Astrocyte of the cerebellum (primary cell): ENCODE measurements around the gene PLEKHG3.

ENCODE experiments used
- DNase-seq: peaks from one replicate; pipeline ENCODE4 v3.0.0-alpha.2; 2011; ENCODE audit warnings: low read depth
- H3K4me3 ChIP-seq: 2 replicates; pipeline ENCODE4 v1.5.1; 2011; ENCODE audit warnings: mild to moderate bottlenecking, low read depth, low read length, moderate library complexity
- CTCF ChIP-seq: IDR thresholded peaks from 2 replicates; pipeline ENCODE4 v1.5.1; 2012; ENCODE audit warnings: low read length, low read depth, moderate library complexity, mild to moderate bottlenecking; ENCODE audit errors: missing control alignments
- in situ Hi-C: cut with HindIII; loops from 2 replicates; pipeline ENCODE4 v1.10.0; 2017; ENCODE audit warnings: low sequenced_read_pairs

PLEKHG3 gene

DNA sequence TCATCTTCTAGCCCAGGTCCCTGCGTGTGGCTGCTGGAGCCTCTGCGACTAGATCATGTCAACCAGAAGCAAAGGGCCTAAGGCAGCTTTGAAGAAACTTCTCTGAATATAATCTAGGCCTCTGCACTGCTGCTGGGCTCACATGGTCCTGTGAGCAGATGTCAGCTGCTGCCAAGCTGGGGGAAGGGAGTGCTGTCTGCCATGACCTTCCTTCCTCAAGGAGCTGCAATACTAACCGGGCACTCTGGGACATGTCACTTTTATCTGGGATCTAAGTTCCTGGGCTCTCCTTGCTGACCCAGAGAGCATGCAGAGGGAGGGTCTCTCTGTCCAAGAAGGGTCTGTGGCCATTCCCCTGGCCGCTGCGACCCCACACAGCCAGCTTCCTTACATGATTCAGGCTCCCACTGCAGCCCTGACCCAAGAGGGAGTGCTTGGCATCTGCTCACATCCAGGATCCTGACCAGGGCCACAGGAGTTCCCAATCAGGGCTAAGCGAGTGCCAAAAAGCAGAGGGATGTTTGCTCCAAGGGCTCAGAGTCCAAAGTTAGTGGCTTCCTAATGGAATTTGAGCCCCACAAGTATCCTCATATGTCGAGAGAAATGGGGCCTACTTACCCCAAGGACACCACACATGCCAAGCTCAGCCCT is 74.0 kb downstream of the PLEKHG3 start:
- no peak for DNase-seq
- no peak overlapping the region for H3K4me3 ChIP-seq
- in situ Hi-C loops = no loop called here
- TF ChIP-seq CTCF = no peak

DNA sequence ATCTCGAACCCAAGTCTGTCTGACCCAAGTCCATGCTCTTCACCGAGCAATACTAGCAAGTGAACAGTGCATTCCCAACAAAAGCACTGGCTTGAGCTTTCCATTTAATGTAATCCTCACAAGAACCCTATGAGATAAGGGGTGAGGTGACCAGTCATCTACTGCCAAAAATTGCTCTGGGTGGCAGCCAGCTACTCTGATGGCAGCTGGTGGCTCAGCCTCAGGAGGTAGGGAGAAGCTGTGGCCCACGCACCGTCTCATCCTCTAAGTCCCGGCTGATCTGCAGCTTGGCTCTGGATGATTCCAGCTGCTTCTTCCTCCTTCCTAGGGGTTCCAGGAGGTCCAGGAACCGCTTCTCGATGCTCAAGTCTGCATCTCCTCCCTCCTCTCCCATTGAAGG is 75.2 kb downstream of the PLEKHG3 start:
- in situ Hi-C loops = no loop called here
- no peak for DNase-seq
- no peak for TF ChIP-seq CTCF
- H3K4me3 ChIP-seq = no peak overlapping the region

DNA sequence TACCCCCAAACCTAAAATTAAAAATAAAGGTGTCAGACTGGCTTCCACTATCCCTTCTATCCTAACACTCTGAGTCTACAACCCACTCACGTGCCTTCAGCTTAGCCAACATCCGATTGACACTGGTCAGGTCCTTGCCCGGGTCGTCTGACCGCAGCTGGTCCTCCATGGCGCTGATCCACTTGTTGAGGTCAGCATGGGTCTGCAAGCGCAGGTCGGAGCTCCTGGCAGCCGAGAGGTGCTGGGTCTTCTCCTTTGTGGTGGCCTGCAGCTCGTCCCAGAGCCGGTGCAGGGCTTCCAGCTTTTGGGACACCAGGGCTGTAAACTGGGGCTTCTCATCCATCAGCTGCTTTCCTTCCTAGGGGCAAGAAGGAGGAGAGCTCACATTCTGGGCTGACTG is 78.0 kb downstream of the PLEKHG3 start:
- no peak for TF ChIP-seq CTCF
- no peak overlapping the region for H3K4me3 ChIP-seq
- in situ Hi-C loops = no loop called here
- no peak for DNase-seq

- TF ChIP-seq CTCF = no peak
- DNase-seq = no peak
- no peak overlapping the region for H3K4me3 ChIP-seq
- in situ Hi-C loops = no loop called here
These were observed 79.8 kb downstream of the PLEKHG3 start for GRCh38 chr14:64784006-64784405.

DNA sequence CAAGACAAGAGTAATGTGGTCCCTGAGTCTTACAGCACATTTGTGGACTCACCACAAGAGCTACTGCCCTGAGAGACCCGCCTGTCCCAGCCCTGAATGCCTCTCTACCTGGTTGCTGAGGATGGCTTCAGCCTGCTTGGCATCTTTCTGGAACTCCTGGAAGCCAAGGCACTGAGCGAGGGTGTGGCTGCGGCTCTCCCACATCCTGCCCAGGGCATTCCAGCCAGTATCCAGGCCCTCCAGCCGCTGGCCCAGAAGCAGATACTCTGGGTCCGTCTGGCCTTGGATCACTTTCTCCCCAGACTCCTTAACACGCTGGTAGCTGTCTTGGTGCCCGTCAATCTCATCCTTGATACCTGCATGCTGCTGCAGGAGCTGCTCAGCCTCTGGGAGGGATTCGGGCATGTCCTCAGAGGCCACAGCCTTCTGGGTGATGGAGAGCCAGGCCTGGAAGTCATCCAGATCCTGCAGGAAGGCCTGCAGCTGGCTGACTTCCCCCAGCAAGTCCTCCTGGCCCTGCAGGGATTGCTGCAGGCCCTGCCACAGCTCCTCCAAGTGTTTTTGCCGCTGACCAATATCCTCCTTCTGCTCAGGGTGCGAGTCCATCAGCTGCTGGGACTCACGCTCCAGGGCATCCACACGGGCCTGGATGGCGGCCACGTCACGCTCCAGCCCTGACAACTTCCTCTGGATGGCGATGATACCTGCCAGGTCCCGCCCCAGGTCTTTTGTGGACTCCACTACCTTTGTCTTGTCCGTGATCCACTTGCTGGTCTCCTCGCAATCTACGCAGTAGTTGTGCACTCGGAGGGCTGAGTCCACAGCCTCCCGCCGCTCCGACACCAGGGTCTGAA is 82.3 kb downstream of the PLEKHG3 start:
- no peak overlapping the region for H3K4me3 ChIP-seq
- in situ Hi-C loops = no loop called here
- TF ChIP-seq CTCF = no peak
- DNase-seq = no peak

DNA sequence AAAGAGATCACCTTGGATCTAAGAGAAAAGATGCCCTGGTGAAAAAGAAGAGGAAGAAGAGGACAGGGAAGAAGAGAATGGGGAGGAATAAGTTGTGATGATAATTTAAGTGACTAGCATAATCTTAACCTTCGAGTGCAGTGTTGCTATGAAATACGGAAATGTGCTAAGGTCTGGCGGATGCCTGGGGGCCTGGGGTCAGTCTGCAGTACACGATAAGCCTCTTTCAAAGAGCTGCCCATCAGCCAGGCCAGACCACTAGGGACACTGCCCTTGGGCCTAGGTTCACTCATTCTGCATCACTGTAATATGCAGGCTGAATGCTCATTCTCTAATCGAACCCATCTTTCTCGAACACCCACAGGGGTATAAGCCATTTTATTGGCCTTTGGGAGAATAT is 83.4 kb downstream of the PLEKHG3 start:
- no peak overlapping the region for H3K4me3 ChIP-seq

More for the DNA sequence above, 83.4 kb downstream of the PLEKHG3 start:
- in situ Hi-C loops = no loop called here
- no peak for TF ChIP-seq CTCF
- DNase-seq = no peak
